GM18508 (cell line): ENCODE data around the gene HMCN1.
A peak's percentile ranks its signal among the peaks of the same experiment; 100 is the strongest.
"Not testable (repeated sequence)": the region's sequence is repeated elsewhere in the genome, so short reads cannot be mapped to it uniquely, and the experiment has no call there.

Experiments
- ATAC-seq: cut with Tn5 transposase; IDR thresholded peaks from one replicate; pipeline ENCODE4 v1.9.1; 2021; ENCODE audit warnings: moderate number of reproducible peaks; ENCODE audit not compliant: insufficient read depth, unreplicated experiment

The HMCN1 gene

GRCh38 chr1:185735701-185736064 lies 1.5 kb downstream of the HMCN1 start:
- ATAC-seq, result no peak

GRCh38 chr1:185739967-185740366 lies 5.8 kb downstream of the HMCN1 start:
- peak; percentile 94 for ATAC-seq

- no peak for ATAC-seq
These were observed 7.4 kb downstream of the HMCN1 start for GRCh38 chr1:185741551-185741950.

DNA sequence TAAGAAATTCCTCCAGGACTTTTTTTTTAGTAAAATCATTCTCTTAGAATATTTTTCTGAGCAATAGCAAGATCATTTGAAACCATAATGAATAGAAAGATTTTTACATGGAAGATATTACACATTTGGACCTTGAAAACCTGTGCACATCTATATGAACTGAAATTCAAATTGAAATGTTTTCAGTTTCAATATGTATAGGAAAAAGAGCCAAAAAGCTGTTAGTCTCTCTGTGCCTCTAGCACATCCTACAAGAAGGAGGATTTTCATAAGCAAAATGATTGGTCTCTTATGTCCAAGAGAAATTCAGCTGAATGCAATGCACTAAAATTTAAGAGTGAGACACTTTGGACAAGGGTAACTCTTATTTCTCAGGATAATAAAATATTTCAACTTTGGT lies 8.2 kb downstream of the HMCN1 start:
- ATAC-seq, result no peak

GRCh38 chr1:185745165-185745564 lies 11.0 kb downstream of the HMCN1 start:
- no peak for ATAC-seq

DNA sequence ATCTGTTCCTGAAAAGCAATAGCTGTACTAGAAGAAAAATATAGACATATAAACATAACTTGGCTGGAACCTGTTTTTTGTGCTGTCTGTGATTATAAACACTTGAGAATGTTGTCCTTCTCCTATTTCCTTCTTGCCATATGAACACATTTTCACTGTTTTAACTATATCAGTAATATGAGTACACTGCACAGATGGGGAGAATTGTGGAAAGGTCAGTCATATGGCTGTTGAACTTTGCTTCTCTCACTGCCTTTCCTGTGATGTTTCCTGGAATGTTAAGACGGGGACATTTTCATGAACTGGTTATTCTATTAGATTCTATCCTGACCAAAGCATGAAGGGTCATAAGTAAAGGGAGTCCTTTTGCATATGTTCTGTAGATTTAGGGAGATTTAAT lies 24.9 kb downstream of the HMCN1 start:
- no peak for ATAC-seq

DNA sequence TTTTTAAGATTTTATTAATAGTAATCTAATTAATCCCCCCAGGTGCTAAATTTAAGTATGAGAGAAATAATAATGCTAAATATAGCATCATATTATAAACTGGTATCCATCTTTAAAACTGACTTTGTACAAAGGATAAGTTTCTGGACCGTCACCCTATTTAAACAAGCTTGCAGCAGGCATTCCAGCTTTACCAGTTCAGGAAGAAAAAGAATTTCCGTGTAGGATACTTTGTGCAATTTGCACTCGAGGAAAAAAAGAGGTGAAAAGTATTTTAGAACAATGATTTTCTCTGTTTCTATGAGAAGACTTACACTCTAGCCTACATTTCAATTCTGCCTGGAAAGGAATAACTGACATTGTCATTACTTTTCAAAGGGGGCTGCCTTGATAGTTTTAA lies 27.6 kb downstream of the HMCN1 start:
- no peak for ATAC-seq

GRCh38 chr1:185767508-185768120 lies 33.4 kb downstream of the HMCN1 start:
- ATAC-seq, result no peak

GRCh38 chr1:185768371-185768770 lies 34.2 kb downstream of the HMCN1 start:
- no peak for ATAC-seq

DNA sequence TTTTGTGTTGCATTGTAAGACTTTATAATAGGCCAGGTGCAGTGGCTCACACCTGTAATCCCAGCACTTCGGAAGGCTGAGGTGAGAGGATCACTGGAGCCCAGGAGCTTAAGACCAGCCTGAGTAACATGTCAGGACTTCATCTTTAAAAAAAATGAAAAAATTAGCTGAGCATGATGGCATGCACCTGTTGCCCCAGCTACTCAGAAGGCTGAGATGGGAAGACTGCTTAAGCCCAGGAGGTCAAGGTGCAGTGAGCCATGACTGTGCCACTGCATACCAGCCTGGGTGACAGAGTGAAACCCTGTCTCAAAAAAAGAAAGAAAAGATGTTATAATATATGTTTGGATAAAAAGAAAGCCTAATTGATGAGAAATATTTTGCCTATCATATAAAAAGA lies 34.9 kb downstream of the HMCN1 start:
- no peak for ATAC-seq

- ATAC-seq, result no peak
These were observed 40.2 kb downstream of the HMCN1 start for GRCh38 chr1:185774394-185774793.

- ATAC-seq, result no peak
These were observed 41.3 kb downstream of the HMCN1 start for GRCh38 chr1:185775501-185775900.

DNA sequence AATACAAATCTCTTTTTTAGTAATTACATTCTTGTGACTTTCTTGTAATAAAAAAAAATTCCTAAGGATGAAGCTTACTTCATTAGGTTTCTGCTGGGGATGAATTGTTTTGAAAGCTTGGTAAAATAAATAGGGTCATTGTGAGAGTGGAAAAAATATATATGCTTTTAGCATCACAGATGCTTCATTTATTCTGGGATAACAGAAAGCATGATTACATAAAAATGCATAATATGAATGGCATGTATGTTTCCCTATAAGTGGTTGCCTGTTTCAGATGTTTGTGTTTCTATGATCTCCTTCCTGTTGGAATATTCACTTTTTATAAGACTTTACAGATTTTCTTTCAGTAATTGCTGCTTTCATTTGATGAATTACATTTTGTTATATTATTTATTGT lies 42.3 kb downstream of the HMCN1 start:
- no peak for ATAC-seq

- not testable (repeated sequence) for ATAC-seq
These were observed 49.7 kb downstream of the HMCN1 start for GRCh38 chr1:185783860-185784259.

GRCh38 chr1:185785586-185785985 lies 51.4 kb downstream of the HMCN1 start:
- no peak for ATAC-seq

DNA sequence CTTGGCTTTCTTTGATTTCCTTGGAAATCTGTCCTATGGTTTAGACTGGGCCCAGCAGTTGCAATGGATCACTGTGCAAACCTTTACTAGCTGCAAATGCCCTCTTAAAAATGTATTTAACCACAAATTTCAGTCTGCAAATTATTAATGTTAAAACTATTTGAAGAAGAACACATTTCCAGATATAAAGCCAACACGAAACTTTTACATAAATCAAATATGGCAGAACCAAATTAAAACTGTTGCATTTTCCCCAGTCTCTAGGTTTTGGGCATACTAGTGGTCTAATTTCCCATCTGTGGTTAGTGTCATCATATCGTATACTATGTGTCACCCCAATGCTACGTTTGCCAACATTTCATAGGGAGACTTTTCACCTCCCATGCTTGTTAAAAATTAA lies 52.3 kb downstream of the HMCN1 start:
- ATAC-seq, result no peak

DNA sequence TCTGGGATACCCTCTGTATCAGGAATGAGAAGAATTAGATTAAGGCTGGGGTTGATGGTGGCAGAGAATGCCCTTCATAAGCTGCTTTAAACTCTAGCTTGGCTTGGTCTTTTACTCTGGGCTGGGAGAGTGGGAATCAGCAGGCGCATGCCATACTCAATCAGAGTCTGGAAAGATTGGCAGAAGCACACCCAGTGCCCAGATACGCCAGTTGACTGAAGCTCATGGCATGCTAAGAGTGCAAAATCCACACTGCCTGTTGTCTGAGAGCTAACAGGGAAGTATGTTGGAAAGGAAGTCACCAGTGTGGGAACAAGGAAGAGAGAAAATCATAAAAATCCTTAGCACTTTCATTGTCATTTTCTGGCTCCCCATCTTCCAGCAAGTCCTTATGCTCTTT lies 53.0 kb downstream of the HMCN1 start:
- no peak for ATAC-seq

DNA sequence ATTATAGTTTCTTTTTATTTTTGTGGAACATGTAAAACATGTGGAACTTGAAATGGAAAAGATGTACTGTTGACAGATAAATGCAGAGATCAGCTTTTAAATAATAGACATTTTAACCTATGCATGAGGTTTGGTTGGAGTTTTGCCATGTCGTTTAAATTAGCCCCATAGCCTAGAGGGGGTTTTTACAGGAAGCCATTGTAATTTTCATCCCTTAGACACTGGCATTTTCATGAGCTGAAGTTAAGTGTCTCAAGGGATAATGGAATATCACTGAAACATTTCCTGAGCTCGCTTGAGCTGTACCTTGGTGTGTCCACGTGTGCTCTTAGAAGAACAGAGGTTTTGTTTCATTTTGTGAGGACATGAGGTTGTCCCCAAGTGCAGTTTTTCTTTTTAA lies 54.2 kb downstream of the HMCN1 start:
- no peak for ATAC-seq

DNA sequence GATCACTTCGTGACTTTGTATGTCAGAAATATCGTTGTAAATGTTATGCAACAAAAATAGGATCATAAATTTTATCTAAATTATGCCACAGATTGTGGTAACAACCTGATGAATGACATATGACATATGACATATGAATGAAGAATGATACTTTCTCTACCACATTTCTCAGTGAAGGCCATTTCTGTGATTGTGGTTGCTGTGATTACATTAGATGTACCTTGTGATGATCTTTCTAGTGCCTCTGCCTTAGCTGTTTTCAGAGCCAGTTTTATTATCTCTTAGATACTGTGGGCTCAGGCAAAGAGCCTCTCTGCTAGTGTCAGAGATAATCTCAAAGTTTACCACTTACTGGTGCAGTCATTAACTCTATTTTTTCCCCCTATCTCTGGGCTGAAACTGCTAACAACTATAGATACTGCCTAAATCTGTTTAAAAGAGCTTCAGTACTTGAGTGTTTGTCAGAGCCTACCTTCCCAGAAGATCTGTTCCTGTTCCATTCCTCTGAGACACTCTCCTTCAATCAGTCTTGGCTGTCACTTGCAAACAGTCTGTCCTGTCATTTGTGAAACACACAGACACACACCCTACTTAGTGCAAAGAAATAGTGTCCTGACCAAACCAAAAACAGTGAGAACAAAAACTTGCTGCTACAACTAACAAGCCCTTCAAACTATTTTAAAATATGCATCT lies 55.5 kb downstream of the HMCN1 start:
- no peak for ATAC-seq

GRCh38 chr1:185790194-185790735 lies 56.1 kb downstream of the HMCN1 start:
- ATAC-seq, result no peak

- no peak for ATAC-seq
These were observed 57.8 kb downstream of the HMCN1 start for GRCh38 chr1:185792040-185792439.

DNA sequence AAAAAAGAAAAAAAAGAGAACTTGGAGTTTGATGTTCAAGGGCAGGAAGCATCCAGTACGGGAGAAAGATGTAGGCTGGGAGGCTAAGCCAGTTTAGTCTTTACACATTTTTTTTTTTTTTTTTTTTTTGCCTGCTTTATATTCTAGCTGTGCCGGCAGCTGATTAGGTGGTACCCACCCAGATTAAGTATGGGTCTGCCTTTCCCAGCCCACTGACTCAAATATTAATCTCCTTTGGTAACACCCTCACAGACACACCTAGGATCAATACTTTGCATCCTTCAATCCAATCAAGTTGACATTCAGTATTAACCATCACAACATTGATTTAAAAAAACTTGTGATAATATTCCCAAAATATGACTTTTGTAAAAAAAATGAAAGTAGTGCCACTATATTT lies 60.3 kb downstream of the HMCN1 start:
- ATAC-seq, result not testable (repeated sequence)
